ENCODE measurements around the gene LPIN3.

Gene LPIN3

GRCh38 chr20:41316051-41316450, 24.6 kb upstream of the LPIN3 start:
- Histone ChIP-seq H3K4me3 (ENCODE audit: low read depth, low read length) (peak overlapping the region; percentile 70), H3K36me3 (ENCODE audit: control insufficient read depth, insufficient read depth, low read length) (no peaks in the 10 kb centered on the region), H2AFZ (no peak overlapping the region), H3K9me3 (ENCODE audit: control insufficient read depth, low read length) (no peaks in the 10 kb centered on the region), H3K27me3 (ENCODE audit: control insufficient read depth, insufficient read depth, low read length) (no peaks in the 10 kb centered on the region), H3K27ac (peak overlapping the region; percentile 48), H3K4me2 (ENCODE audit: low read length) (peak overlapping the region; percentile 90), H3K79me2 (peaks cover 12% of the 10 kb centered on the region), H3K9ac (no peak overlapping the region), H3K4me1 (peaks cover 17% of the 10 kb centered on the region)
- TF ChIP-seq, protein P1, sequence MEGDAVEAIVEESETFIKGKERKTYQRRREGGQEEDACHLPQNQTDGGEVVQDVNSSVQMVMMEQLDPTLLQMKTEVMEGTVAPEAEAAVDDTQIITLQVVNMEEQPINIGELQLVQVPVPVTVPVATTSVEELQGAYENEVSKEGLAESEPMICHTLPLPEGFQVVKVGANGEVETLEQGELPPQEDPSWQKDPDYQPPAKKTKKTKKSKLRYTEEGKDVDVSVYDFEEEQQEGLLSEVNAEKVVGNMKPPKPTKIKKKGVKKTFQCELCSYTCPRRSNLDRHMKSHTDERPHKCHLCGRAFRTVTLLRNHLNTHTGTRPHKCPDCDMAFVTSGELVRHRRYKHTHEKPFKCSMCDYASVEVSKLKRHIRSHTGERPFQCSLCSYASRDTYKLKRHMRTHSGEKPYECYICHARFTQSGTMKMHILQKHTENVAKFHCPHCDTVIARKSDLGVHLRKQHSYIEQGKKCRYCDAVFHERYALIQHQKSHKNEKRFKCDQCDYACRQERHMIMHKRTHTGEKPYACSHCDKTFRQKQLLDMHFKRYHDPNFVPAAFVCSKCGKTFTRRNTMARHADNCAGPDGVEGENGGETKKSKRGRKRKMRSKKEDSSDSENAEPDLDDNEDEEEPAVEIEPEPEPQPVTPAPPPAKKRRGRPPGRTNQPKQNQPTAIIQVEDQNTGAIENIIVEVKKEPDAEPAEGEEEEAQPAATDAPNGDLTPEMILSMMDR (IDR thresholded peaks at IDR 0.05), result no peak

GRCh38 chr20:41316602-41317545, 23.7 kb upstream of the LPIN3 start:
- Histone ChIP-seq H2AFZ (peak overlapping the region; percentile 72), H3K9me3 (ENCODE audit: control insufficient read depth, low read length) (no peaks in the 10 kb centered on the region), H3K27ac (peak overlapping the region; percentile 48), H3K4me1 (peaks cover 17% of the 10 kb centered on the region), H3K79me2 (peaks cover 9% of the 10 kb centered on the region), H3K4me3 (ENCODE audit: low read depth, low read length) (peak overlapping the region; percentile 70), H3K36me3 (ENCODE audit: control insufficient read depth, insufficient read depth, low read length) (no peaks in the 10 kb centered on the region), H3K27me3 (ENCODE audit: control insufficient read depth, insufficient read depth, low read length) (no peaks in the 10 kb centered on the region), H3K9ac (peak overlapping the region; percentile 43), H3K4me2 (ENCODE audit: low read length) (peak overlapping the region; percentile 90)
- TF ChIP-seq, protein P1 (IDR thresholded peaks at IDR 0.05), result no peak

GRCh38 chr20:41317546-41318270, 22.9 kb upstream of the LPIN3 start, which contains the start of gene ZHX3:
Gene ZHX3 (minus strand): TSS chr20:41317731. CDS start chr20:41204916, 112,815 bp downstream.
- peaks cover 17% of the 10 kb centered on the region for H3K4me1 ChIP-seq
- peaks cover 1% of the 10 kb centered on the region for H3K79me2 ChIP-seq

DNA sequence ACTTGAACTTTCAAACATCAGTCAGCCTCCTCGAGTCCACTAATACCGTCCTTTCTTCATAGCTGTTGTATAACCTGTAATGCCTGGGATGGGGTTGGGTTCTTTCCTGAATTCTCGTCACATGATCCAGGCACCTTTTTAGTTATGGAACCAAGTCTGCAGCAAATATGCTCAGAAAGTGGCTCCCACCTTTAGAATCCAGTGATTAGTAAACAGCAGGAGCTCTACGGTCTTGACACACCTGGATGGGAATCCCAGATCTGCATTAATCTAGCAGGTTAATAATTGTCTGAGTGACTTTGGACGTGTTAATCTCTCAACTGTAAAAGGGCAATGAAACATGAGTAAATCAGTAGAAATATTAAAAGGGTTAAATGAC, 22.4 kb upstream of the LPIN3 start:
- Histone ChIP-seq H2AFZ (peak overlapping the region; percentile 95), H3K36me3 (ENCODE audit: control insufficient read depth, insufficient read depth, low read length) (no peaks in the 10 kb centered on the region), H3K4me2 (ENCODE audit: low read length) (peak overlapping the region; percentile 57), H3K79me2 (no peaks in the 10 kb centered on the region), H3K9me3 (ENCODE audit: control insufficient read depth, low read length) (no peaks in the 10 kb centered on the region), H3K27ac (peak overlapping the region; percentile 63), H3K9ac (no peak overlapping the region), H3K27me3 (ENCODE audit: control insufficient read depth, insufficient read depth, low read length) (no peaks in the 10 kb centered on the region), H3K4me1 (peaks cover 12% of the 10 kb centered on the region), H3K4me3 (ENCODE audit: low read depth, low read length) (peak overlapping the region; percentile 45)
- TF ChIP-seq, protein P1 (IDR thresholded peaks at IDR 0.05), result no peak

More at GRCh38 chr20:41317546-41318270, 22.9 kb upstream of the LPIN3 start, which contains the start of gene ZHX3:
- peak within 1 kb of the TSS; percentile 90 for H3K4me2 ChIP-seq (ENCODE audit: low read length)
- no peaks in the 10 kb centered on the region for H3K36me3 ChIP-seq (ENCODE audit: control insufficient read depth, insufficient read depth, low read length)
- H3K9me3 ChIP-seq (ENCODE audit: control insufficient read depth, low read length), result no peaks in the 10 kb centered on the region
- peak within 1 kb of the TSS; percentile 70 for H3K4me3 ChIP-seq (ENCODE audit: low read depth, low read length)
- peak within 1 kb of the TSS; percentile 43 for H3K9ac ChIP-seq
- H3K27me3 ChIP-seq (ENCODE audit: control insufficient read depth, insufficient read depth, low read length), result no peaks in the 10 kb centered on the region
- peak within 1 kb of the TSS; percentile 63 for H3K27ac ChIP-seq
- TF ChIP-seq, protein P1 (IDR thresholded peaks at IDR 0.05), result peak; percentile 5
- peak within 1 kb of the TSS; percentile 95 for H2AFZ ChIP-seq

Data from parathyroid adenoma (tissue), 2 donors.